OCI-LY3 (cell line): ENCODE measurements around the gene OR6F1.

Experiments used
- EZH2phosphoT487 ChIP-seq: fragments of 200-600 bp; shearing (Covaris generic); IDR thresholded peaks from 2 replicates; pipeline ENCODE4 v1.6.1; 2018; ENCODE audit warnings: antibody characterized with exemption, mixed run types, low read depth
- TF ChIP-seq, protein P1 (sequence below): fragments of 200-600, 300-600 bp; sonication (generic); IDR thresholded peaks from 2 replicates; pipeline ENCODE4 v1.5.1; 2014; ENCODE audit warnings: antibody characterized with exemption, low read length, low read depth

DNA sequence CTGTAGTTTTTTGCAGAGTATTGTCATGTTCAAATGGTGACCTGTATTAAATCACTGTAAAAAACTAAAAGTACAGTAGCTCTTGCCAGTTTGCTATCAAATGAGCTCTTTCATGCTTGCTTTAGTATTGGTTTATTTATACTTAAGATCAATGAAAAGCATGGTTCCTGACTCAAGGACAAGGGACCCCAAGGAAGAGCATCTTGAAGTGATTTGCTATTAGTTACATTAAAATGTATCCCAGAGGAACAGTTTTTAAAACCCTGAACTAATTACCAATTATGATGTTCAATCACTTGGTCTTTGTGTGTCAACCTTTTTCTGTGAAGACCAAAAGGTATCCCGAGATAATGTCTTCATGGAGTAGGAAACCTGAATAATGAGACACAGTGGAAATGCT lies 36.8 kb downstream of the OR6F1 start, which contains the start of gene OR13G1:
- TF ChIP-seq, protein P1, sequence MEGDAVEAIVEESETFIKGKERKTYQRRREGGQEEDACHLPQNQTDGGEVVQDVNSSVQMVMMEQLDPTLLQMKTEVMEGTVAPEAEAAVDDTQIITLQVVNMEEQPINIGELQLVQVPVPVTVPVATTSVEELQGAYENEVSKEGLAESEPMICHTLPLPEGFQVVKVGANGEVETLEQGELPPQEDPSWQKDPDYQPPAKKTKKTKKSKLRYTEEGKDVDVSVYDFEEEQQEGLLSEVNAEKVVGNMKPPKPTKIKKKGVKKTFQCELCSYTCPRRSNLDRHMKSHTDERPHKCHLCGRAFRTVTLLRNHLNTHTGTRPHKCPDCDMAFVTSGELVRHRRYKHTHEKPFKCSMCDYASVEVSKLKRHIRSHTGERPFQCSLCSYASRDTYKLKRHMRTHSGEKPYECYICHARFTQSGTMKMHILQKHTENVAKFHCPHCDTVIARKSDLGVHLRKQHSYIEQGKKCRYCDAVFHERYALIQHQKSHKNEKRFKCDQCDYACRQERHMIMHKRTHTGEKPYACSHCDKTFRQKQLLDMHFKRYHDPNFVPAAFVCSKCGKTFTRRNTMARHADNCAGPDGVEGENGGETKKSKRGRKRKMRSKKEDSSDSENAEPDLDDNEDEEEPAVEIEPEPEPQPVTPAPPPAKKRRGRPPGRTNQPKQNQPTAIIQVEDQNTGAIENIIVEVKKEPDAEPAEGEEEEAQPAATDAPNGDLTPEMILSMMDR: no peak
- TF ChIP-seq EZH2phosphoT487: no peak
